Keratinocyte (primary cell): ENCODE results near the gene CASP6. TPM values are rescaled to one million over a fixed set of nuclear protein-coding genes. Genes with fewer than 3 reads are reported as not detected.

Source experiments
- DNase-seq: peaks from one replicate; pipeline ENCODE4 v3.0.0-alpha.2; 2011; ENCODE audit warnings: low read depth, missing footprints, low spot score
- FAIRE-seq: peaks from 2 replicates; lab custom pipeline; 2011; peaks lifted over from hg19 to GRCh38; lab: Jason Lieb, UNC
- H2AFZ ChIP-seq: 2 replicates; pipeline ENCODE4 v1.6.0; 2012; ENCODE audit warnings: low read length, control low read depth, inconsistent platforms; ENCODE audit not compliant: control insufficient read depth
- H3K27ac ChIP-seq: 2 replicates; pipeline ENCODE4 v1.5.1; 2011; ENCODE audit warnings: low read length; ENCODE audit not compliant: control insufficient read depth, insufficient read depth
- H3K27me3 ChIP-seq: 3 replicates; pipeline ENCODE4 v1.6.0; 2011; ENCODE audit warnings: low read length; ENCODE audit not compliant: control insufficient read depth, insufficient read depth; ENCODE audit errors: extremely low read depth
- H3K36me3 ChIP-seq, 2 experiments: 2 replicates in 1 of 2; 3 replicates in 1 of 2; pipeline ENCODE4 v1.5.1; 2011; ENCODE audit warnings: low read length in 2 of 2, mild to moderate bottlenecking in 1 of 2; ENCODE audit not compliant: control insufficient read depth in 2 of 2, insufficient read depth in 2 of 2; ENCODE audit errors: extremely low read depth in 1 of 2
- H3K4me1 ChIP-seq: 3 replicates; pipeline ENCODE4 v1.5.1; 2011; ENCODE audit warnings: low read length; ENCODE audit not compliant: control insufficient read depth, insufficient read depth; ENCODE audit errors: extremely low read depth
- H3K4me2 ChIP-seq: 3 replicates; pipeline ENCODE4 v1.6.0; 2011; ENCODE audit warnings: low read depth, low read length; ENCODE audit not compliant: control insufficient read depth, insufficient read depth; ENCODE audit errors: extremely low read depth
- H3K4me3 ChIP-seq, 3 experiments: fragments of 200-600 bp in 1 of 3; sonication (generic) in 1 of 3; 2 replicates in 2 of 3; 3 replicates in 1 of 3; pipeline ENCODE4 v1.5.1; 2011 to 2016; ENCODE audit warnings: low read length in 3 of 3, mild to moderate bottlenecking in 3 of 3, control low read depth in 2 of 3, inconsistent platforms in 1 of 3, low read depth in 1 of 3, mixed read lengths in 1 of 3, mixed run types in 1 of 3, moderate library complexity in 1 of 3; ENCODE audit not compliant: control insufficient read depth in 2 of 3, insufficient read depth in 2 of 3; ENCODE audit errors: extremely low read depth in 1 of 3
- H3K79me2 ChIP-seq: 2 replicates; pipeline ENCODE4 v1.6.0; 2012; ENCODE audit warnings: low read length; ENCODE audit not compliant: control insufficient read depth, insufficient read depth
- H3K9ac ChIP-seq: 3 replicates; pipeline ENCODE4 v1.6.0; 2011; ENCODE audit warnings: low read length; ENCODE audit not compliant: control insufficient read depth, insufficient read depth; ENCODE audit errors: extremely low read depth
- H3K9me1 ChIP-seq: 3 replicates; pipeline ENCODE4 v1.6.0; 2011; ENCODE audit warnings: low read length; ENCODE audit not compliant: control insufficient read depth, insufficient read depth; ENCODE audit errors: extremely low read depth
- H3K9me3 ChIP-seq: 2 replicates; pipeline ENCODE4 v1.5.1; 2012; ENCODE audit warnings: low read depth, low read length; ENCODE audit not compliant: control insufficient read depth
- H4K20me1 ChIP-seq: 3 replicates; pipeline ENCODE4 v1.6.0; 2011; ENCODE audit warnings: low read length; ENCODE audit not compliant: control insufficient read depth, insufficient read depth; ENCODE audit errors: extremely low read depth
- EZH2 ChIP-seq: IDR thresholded peaks from one replicate; pipeline ENCODE4 v1.6.1; 2012; ENCODE audit warnings: inconsistent platforms, mild to moderate bottlenecking, low read length, moderate library complexity
- dilution Hi-C: fragments of 300-500 bp; cut with MboI; formaldehyde crosslinking; loops from one replicate; pipeline ENCODE4 v1.7.0; 2020; ENCODE audit warnings: low sequenced_read_pairs; ENCODE audit not compliant: extremely low pct_ligation_motif_present
- polyA plus RNA-seq, 5 experiments: library from polyadenylated mRNA; depleted of rRNA in 3 of 5; stranded (reverse) in 3 of 5; stranded (forward) in 1 of 5; unstranded in 1 of 5; fragments of >200 nt; gene quantifications; 1 replicate in 1 of 5; 2 replicates in 3 of 5; 3 replicates in 1 of 5; pipeline versions ENCODE4 v1.2.1 to v1.2.3, GENCODE V29; 2011 to 2012; ENCODE audit warnings: missing spikeins in 2 of 5, low read depth in 1 of 5, low replicate concordance in 1 of 5
- TF ChIP-seq, protein P1 (sequence below), 3 experiments: IDR thresholded peaks in 1 of 3; conservative IDR thresholded peaks in 1 of 3; optimal IDR thresholded peaks in 1 of 3; 2 replicates in 2 of 3; 3 replicates in 1 of 3; pipeline versions ENCODE3 to v1.5.1; 2011; ENCODE audit warnings: low read length in 3 of 3, mild to moderate bottlenecking in 3 of 3, moderate library complexity in 2 of 3, control low read depth in 1 of 3, inconsistent platforms in 1 of 3; ENCODE audit not compliant: insufficient read depth in 2 of 3; ENCODE audit errors: extremely low read depth in 1 of 3

CASP6 gene
- polyA plus RNA-seq, 1 donor (not counting 4 experiments of a cell fraction or from before 2014, with no cell fraction given): 52.0 TPM

DNA sequence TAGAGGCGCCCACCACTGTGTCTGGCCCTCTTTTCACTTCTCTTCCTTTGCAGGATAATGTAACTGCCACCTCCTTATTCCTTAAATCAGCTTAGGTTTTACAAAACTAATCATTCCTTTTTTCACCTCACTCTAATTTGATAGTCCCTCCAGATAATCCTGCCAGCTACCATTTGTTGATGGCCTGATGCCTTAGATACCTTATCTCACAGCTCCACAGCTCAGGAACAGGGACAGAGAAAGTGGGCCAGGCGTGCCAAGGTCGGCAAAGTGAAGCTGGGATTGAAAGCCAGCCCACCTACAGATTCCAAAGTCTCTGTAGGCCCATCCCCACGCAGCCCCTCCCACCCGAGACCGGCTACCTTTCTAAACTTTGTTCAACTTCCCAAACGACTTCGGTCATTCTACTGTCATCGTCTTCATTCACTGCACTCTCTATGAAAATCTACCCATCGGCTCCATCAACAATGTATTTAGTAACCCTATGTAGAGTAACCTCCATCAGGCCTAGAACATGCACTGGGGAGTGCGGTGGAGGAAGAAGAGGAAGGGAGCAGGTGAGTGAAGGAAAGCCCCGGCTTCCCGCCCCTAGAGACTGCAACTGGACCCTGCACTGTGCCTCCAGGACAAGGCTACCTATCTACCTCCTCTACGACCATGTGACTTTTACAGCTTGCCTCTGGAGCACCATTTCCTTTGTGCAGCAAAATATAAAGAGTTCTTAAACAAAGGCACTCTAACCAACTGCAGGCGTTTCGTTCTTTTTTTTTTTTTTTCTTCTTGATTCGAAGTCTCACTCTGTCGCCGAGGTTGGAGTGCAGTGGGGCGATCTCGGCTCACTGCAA is 1.5 kb downstream of the CASP6 start:
- Histone ChIP-seq H4K20me1 (no peaks in the 10 kb centered on the region), H3K4me3 (peak overlapping the region; percentile 69 to 88 (median 78)), H3K27me3 (no peaks in the 10 kb centered on the region), H3K9me3 (no peaks in the 10 kb centered on the region), H3K9me1 (no peaks in the 10 kb centered on the region), H3K4me1 (peaks cover 10% of the 10 kb centered on the region), H3K79me2 (peaks cover 2% of the 10 kb centered on the region), H3K4me2 (peak overlapping the region; percentile 87), H2AFZ (peak overlapping the region; percentile 85), H3K27ac (peak overlapping the region; percentile 50), H3K36me3 (peaks cover 2 to 4% of the 10 kb centered on the region in 2 experiments), H3K9ac (peak overlapping the region; percentile 80)
- dilution Hi-C loops: no loop called here
- DNase-seq (no peak), FAIRE-seq (no peak)
- TF ChIP-seq, protein P1, sequence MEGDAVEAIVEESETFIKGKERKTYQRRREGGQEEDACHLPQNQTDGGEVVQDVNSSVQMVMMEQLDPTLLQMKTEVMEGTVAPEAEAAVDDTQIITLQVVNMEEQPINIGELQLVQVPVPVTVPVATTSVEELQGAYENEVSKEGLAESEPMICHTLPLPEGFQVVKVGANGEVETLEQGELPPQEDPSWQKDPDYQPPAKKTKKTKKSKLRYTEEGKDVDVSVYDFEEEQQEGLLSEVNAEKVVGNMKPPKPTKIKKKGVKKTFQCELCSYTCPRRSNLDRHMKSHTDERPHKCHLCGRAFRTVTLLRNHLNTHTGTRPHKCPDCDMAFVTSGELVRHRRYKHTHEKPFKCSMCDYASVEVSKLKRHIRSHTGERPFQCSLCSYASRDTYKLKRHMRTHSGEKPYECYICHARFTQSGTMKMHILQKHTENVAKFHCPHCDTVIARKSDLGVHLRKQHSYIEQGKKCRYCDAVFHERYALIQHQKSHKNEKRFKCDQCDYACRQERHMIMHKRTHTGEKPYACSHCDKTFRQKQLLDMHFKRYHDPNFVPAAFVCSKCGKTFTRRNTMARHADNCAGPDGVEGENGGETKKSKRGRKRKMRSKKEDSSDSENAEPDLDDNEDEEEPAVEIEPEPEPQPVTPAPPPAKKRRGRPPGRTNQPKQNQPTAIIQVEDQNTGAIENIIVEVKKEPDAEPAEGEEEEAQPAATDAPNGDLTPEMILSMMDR (optimal IDR thresholded peaks at IDR 0.05 in 1 of 3, IDR thresholded peaks at IDR 0.05 in 1 of 3, conservative IDR thresholded peaks at IDR 0.05 in 1 of 3; ENCODE audit: extremely low read depth in 1 of 3, insufficient read depth in 2 of 3, low read length in 3 of 3): no peak
- TF ChIP-seq EZH2: no peak

DNA sequence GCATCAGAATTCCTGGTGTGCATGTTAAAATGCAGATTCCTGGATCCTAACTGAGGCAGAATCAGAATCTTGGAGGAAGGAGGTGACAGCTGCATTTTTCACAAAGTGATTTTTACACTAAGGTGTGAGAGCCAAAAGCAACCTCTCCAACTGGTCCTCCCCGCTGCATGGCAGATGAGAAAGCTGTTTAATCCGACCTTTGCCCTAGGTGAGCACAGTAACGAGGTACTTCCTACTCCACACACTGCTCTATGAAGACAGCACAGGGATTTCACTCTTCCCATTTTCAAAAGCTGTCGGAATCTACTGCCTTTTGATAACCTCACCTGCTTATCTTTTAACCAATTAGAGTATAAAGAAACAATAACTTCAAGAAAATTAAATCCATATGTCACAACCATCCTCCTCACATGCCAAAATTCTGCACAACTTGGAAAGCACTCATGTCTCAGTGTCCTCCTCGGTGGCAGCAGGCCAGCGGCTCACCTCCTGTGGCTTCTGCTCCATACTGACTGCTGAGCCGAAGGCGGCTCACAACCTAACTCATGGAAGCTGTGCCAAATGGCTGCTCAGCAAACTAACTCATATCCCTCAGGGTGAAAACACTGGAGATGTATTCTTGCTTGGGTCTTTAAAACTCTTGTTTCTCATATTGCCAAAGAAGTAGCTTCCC is 3.6 kb downstream of the CASP6 start:
- no peak overlapping the region for H3K4me3 ChIP-seq
- no peak overlapping the region for H3K4me2 ChIP-seq
- H3K9me3 ChIP-seq: no peaks in the 10 kb centered on the region
- dilution Hi-C loops: no loop called here
- peaks cover 10% of the 10 kb centered on the region for H3K4me1 ChIP-seq
- no peak overlapping the region for H3K27ac ChIP-seq
- FAIRE-seq (no peak), DNase-seq (no peak)
- peaks cover 2 to 4% of the 10 kb centered on the region in 2 experiments for H3K36me3 ChIP-seq
- no peaks in the 10 kb centered on the region for H3K27me3 ChIP-seq
- peaks cover 2% of the 10 kb centered on the region for H3K79me2 ChIP-seq
- TF ChIP-seq, protein P1 (optimal IDR thresholded peaks at IDR 0.05 in 1 of 3, IDR thresholded peaks at IDR 0.05 in 1 of 3, conservative IDR thresholded peaks at IDR 0.05 in 1 of 3; ENCODE audit: extremely low read depth in 1 of 3, insufficient read depth in 2 of 3, low read length in 3 of 3): no peak
- TF ChIP-seq EZH2: no peak
- H2AFZ ChIP-seq: no peak overlapping the region
- H3K9me1 ChIP-seq: no peaks in the 10 kb centered on the region
- no peaks in the 10 kb centered on the region for H4K20me1 ChIP-seq
- H3K9ac ChIP-seq: no peak overlapping the region
